ENCODE measurements around the gene QKI. TPM values are rescaled to one million over a fixed set of nuclear protein-coding genes. Genes with fewer than 3 reads are reported as not detected.
"Not testable (repeated sequence)": the region's sequence is repeated elsewhere in the genome, so short reads cannot be mapped to it uniquely, and the experiment has no call there.

Gene QKI
- total RNA-seq, 1 donor from 2014 or later, result 305 TPM

GRCh38 chr6:163415620-163416556, 1.4 kb downstream of the QKI start:
- DNase-seq, result no peak

GRCh38 chr6:163416557-163417253, 2.2 kb downstream of the QKI start:
- no peak for DNase-seq

- no peak for DNase-seq
These were observed 3.1 kb downstream of the QKI start for GRCh38 chr6:163417595-163417994.

GRCh38 chr6:163418311-163419029, 4.0 kb downstream of the QKI start:
- no peak for DNase-seq

- DNase-seq, result no peak
These were observed 5.1 kb downstream of the QKI start for GRCh38 chr6:163419413-163420288.

- no peak for DNase-seq
These were observed 5.7 kb downstream of the QKI start for GRCh38 chr6:163420289-163420614.

- DNase-seq, result no peak
These were observed 8.0 kb downstream of the QKI start for GRCh38 chr6:163422550-163422949.

GRCh38 chr6:163423696-163424095, 9.2 kb downstream of the QKI start:
- no peak for DNase-seq

GRCh38 chr6:163427498-163428254, 13.2 kb downstream of the QKI start:
- no peak for DNase-seq

- no peak for DNase-seq
These were observed 13.9 kb downstream of the QKI start for GRCh38 chr6:163428373-163428772.

- no peak for DNase-seq
These were observed 15.4 kb downstream of the QKI start for GRCh38 chr6:163429858-163430448.

GRCh38 chr6:163432300-163432699, 17.8 kb downstream of the QKI start:
- no peak for DNase-seq

GRCh38 chr6:163433486-163433885, 19.0 kb downstream of the QKI start:
- not testable (repeated sequence) for DNase-seq

- DNase-seq, result no peak
These were observed 20.5 kb downstream of the QKI start for GRCh38 chr6:163435023-163435422.

- DNase-seq, result no peak
These were observed 22.3 kb downstream of the QKI start for GRCh38 chr6:163436843-163437242.

- DNase-seq, result no peak
These were observed 22.9 kb downstream of the QKI start for GRCh38 chr6:163437466-163437865.

GRCh38 chr6:163438298-163438939, 23.9 kb downstream of the QKI start:
- DNase-seq, result no peak

GRCh38 chr6:163438940-163439335, 24.4 kb downstream of the QKI start:
- no peak for DNase-seq

GRCh38 chr6:163439390-163439789, 24.9 kb downstream of the QKI start:
- DNase-seq, result not testable (repeated sequence)

- no peak for DNase-seq
These were observed 25.5 kb downstream of the QKI start for GRCh38 chr6:163439997-163440396.
